GM19397 (cell line): ENCODE data around the gene NDUFS2.
"Not testable (repeated sequence)": the region's sequence is repeated elsewhere in the genome, so short reads cannot be mapped to it uniquely, and the experiment has no call there.

Experiments
- ATAC-seq: cut with Tn5 transposase; IDR thresholded peaks from one replicate; pipeline ENCODE4 v1.9.1; 2021; ENCODE audit warnings: mild to moderate bottlenecking, moderate library complexity; ENCODE audit not compliant: unreplicated experiment

The NDUFS2 gene

GRCh38 chr1:161242313-161242712 lies 40.1 kb downstream of the NDUFS2 start:
- no peak for ATAC-seq

GRCh38 chr1:161244888-161245287 lies 42.7 kb downstream of the NDUFS2 start:
- no peak for ATAC-seq

DNA sequence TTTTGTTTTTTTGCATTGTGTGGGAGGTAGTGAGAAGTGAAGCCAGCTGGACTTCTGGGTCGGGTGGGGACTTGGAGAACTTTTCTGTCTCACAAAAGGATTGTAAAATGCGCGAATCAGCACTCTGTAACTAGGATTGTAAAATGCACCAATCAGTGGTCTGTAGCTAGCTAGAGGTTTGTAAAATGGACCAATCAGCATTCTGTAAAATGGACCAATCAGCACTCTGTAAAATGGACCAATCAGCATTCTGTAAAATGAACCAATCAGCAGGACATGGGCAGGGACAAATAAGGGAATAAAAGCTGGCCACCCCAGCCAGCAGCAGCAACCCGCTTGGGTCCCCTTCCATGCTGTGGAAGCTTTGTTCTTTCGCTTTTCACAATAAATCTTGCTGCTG lies 47.9 kb downstream of the NDUFS2 start:
- ATAC-seq = not testable (repeated sequence)

GRCh38 chr1:161250829-161251228 lies 48.7 kb downstream of the NDUFS2 start:
- ATAC-seq = no peak

- no peak for ATAC-seq
Observed at GRCh38 chr1:161251579-161251978, 49.4 kb downstream of the NDUFS2 start.

DNA sequence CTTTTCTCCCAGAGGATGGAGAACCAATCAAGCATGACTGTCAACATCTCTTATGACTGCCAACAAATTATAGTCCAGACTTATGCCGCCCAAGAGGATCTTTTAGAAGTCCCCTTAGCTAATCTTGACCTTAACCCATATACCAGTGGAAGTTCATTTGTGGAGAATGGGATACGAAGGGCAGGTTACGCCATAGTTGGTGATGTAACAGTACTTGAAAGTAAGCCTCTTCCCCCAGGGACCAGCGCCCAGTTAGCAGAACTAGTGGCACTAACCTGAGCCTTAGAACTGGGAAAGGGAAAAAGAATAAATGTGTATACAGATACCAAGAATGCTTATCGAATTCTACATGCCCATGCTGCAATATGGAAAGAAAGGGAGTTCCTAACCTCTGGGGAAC lies 53.1 kb downstream of the NDUFS2 start:
- not testable (repeated sequence) for ATAC-seq

- ATAC-seq = not testable (repeated sequence)
Observed at GRCh38 chr1:161255955-161256520, 53.9 kb downstream of the NDUFS2 start.

- ATAC-seq = not testable (repeated sequence)
Observed at GRCh38 chr1:161257109-161257508, 54.9 kb downstream of the NDUFS2 start.

- no peak for ATAC-seq
Observed at GRCh38 chr1:161258439-161259344, 56.5 kb downstream of the NDUFS2 start, which contains the start of gene PCP4L1. TSS of gene PCP4L1 (plus strand) at chr1:161258745. CDS start at chr1:161258975, 230 bp downstream.

DNA sequence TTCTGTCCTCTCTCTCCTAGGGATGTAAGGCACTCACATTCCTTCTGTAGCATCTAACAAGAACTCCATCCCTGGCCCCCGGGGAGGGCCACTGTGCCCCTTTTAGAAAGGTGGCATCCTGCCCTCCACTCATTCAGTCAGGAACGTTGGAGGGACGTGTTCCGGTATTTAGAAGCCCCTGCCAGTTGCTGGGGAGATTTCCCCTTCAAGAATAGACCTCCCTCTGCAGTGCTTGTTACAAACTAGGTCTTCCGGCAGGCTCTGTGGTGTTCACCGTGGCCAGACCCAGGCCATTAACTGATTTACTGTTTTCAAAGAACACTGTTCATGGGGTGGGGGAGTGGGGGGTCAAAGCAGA lies 57.2 kb downstream of the NDUFS2 start:
- no peak for ATAC-seq

- no peak for ATAC-seq
Observed at GRCh38 chr1:161259765-161260164, 57.6 kb downstream of the NDUFS2 start.

DNA sequence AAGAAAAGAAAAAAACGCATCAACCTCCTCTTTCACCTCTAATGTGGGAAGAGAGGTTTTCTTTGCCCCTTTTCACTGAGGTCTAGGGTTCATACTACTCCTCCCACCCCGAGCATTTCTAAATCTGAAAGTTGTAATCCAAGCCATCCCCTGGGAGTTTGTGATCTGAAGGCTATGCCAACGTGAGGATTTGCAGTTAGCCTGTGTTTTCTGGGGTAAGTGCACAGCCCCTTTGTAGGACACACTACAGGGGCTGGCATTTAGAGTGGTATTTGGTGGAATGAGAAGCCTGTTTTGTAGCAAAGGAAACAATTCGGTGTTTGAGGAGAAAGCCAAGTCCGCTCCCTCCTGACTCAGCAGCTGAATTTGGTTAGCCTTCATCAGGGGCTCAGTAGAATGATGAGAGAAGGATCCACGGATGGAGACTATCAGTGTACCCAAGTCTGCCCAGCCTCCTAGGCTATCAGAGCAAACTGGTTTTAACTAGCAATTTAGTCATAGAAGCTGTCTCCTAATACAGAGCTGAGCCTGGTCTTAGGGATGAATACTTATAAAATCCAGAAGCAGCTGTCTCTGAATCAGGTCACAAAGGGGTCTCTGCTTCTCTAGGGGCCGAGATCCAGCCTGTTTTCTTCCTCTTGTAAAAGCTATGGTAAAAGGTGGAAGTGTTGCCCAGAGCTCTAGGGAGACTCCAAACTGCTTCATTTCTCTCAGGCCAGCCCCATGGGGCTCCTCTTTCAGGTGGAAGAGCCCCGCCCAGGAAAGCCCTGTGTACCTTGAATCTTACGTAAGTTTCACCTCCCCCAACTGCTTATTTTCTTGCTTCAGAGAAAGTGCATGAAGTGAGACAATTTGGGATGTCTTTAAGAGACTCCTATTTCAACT lies 58.5 kb downstream of the NDUFS2 start:
- no peak for ATAC-seq

DNA sequence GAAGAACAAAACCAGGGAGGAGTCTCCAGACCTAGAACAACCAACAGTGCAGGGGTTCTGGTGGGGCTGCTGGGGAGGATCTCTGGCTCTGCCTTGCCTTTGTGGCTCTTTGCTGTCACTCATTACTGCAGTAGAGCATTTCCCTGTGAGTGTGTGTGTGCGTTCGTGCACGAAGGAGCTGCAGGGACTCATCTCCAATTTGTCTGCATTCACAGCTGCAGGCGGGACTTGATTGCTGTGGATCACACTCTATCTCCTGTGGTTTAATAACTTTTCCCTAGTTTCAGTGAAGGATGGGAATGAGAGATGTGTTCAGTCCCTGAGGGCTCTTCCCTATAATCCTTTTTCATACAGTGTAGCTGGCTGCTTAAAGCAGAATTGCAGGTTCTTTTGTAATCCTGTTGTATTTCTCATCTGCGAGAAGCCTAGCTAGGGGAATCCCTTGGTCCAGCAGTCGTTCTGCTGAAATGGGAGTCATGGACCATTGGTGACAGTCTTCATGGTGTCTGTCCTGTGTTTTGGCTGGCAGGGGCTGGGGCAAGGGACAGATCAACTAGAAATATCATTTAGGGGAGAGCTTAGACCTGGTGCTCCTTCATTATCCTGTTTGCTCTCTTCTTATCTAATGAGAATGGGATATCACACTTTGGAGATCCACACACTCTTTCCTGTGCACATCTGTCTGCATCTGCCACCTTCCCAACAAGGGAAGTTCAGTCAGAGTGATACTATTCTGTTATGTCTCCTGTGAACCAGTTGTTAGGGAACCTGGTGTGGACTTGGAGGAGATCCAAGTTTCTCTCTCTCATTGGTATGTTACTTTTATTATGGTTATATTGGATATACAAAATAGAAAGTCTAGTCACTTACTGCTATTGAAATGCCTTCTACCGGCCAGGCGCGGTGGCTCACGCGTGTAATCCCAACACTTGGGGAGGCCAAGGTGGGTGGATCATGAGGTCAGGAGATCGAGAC lies 59.4 kb downstream of the NDUFS2 start:
- no peak for ATAC-seq
